ENCODE results near the gene PLCG2.

Gene PLCG2

GRCh38 chr16:81905277-81905676, 126.2 kb downstream of the PLCG2 start:
- DNase-seq: no peak

GRCh38 chr16:81907681-81908080, 128.6 kb downstream of the PLCG2 start:
- no peak for DNase-seq

GRCh38 chr16:81908466-81909262, 129.6 kb downstream of the PLCG2 start:
- DNase-seq: no peak

GRCh38 chr16:81910366-81910885, 131.3 kb downstream of the PLCG2 start:
- DNase-seq: no peak

- DNase-seq: no peak
These were observed 133.3 kb downstream of the PLCG2 start for GRCh38 chr16:81912395-81912794.

- DNase-seq: no peak
These were observed 134.1 kb downstream of the PLCG2 start for GRCh38 chr16:81913222-81913621.

- no peak for DNase-seq
These were observed 138.3 kb downstream of the PLCG2 start for GRCh38 chr16:81917375-81917774.

- no peak for DNase-seq
These were observed 139.8 kb downstream of the PLCG2 start for GRCh38 chr16:81918927-81919326.

GRCh38 chr16:81920498-81920897, 141.4 kb downstream of the PLCG2 start:
- DNase-seq: no peak

GRCh38 chr16:81921085-81921814, 142.2 kb downstream of the PLCG2 start:
- DNase-seq: no peak

GRCh38 chr16:81921843-81922584, 142.9 kb downstream of the PLCG2 start:
- no peak for DNase-seq

- no peak for DNase-seq
These were observed 144.2 kb downstream of the PLCG2 start for GRCh38 chr16:81923296-81923695.

- peak in 1 of 58 donors; percentile 4 for DNase-seq
These were observed 145.9 kb downstream of the PLCG2 start for GRCh38 chr16:81925016-81925415.

- DNase-seq: no peak
These were observed 146.9 kb downstream of the PLCG2 start for GRCh38 chr16:81926036-81926435.

- no peak for DNase-seq
These were observed 148.6 kb downstream of the PLCG2 start for GRCh38 chr16:81927561-81928185.

GRCh38 chr16:81928271-81928918, 149.3 kb downstream of the PLCG2 start:
- DNase-seq: no peak

GRCh38 chr16:81928975-81929374, 149.9 kb downstream of the PLCG2 start:
- no peak for DNase-seq

GRCh38 chr16:81929841-81930240, 150.8 kb downstream of the PLCG2 start:
- no peak for DNase-seq

GRCh38 chr16:81931927-81932326, 152.8 kb downstream of the PLCG2 start:
- no peak for DNase-seq

- no peak for DNase-seq
These were observed 153.6 kb downstream of the PLCG2 start for GRCh38 chr16:81932668-81933067.

- no peak for DNase-seq
These were observed 154.3 kb downstream of the PLCG2 start for GRCh38 chr16:81933361-81933760.
